ENCODE measurements around the gene POGLUT2. TPM values are rescaled to one million over a fixed set of nuclear protein-coding genes. Genes with fewer than 3 reads are reported as not detected.

POGLUT2 gene
- total and polyA plus RNA-seq, 2 experiments from 2014 or later: 14.6 to 17.5 TPM

- TF ChIP-seq ZNF462 (CRISPR knock-in tag; IDR thresholded peaks at IDR 0.05) (no peak), ZNF114 (CRISPR knock-in tag; IDR thresholded peaks at IDR 0.05) (no peak), ZNF331 (CRISPR knock-in tag; IDR thresholded peaks at IDR 0.05; ENCODE audit: low read depth) (no peak), ETS1 (IDR thresholded peaks at IDR 0.05) (no peak), STAT1 (IDR thresholded peaks at IDR 0.05; ENCODE audit: unreplicated experiment) (no peak), CREB1 (CRISPR knock-in tag; IDR thresholded peaks at IDR 0.05; ENCODE audit: low read depth) (no peak), POLR2AphosphoS5 (IDR thresholded peaks at IDR 0.05; ENCODE audit: low read depth) (no peak), REST (IDR thresholded peaks at IDR 0.05; ENCODE audit: unreplicated experiment) (no peak), JUNB (IDR thresholded peaks at IDR 0.05; ENCODE audit: unreplicated experiment) (no peak)
Measured at GRCh38 chr13:102825400-102825799, 26.6 kb upstream of the POGLUT2 start (continued).

Measured in GM23338 (cell line).